Activated T-cell treated with anti-CD3 and anti-CD28 coated beads, Interleukin-2, amount 50 U/mL, for 72 hours (primary cell): Measurements from ENCODE around the gene NTRK3. TPM values are rescaled to one million over a fixed set of nuclear protein-coding genes. Genes with fewer than 3 reads are reported as not detected.

ENCODE experiments used
- ATAC-seq, 2 donors: fragments of 150-1000 bp; cut with Tn5 transposase; replicated peaks in 1 of 2; 2 replicates each; pipeline ENCODE4 v1.10.0; 2021; ENCODE audit warnings: moderate library complexity in 2 of 2, mild to moderate bottlenecking in 1 of 2
- DNase-seq, 2 donors: peaks; one replicate each; pipeline ENCODE4 v3.0.0; 2021 to 2022; ENCODE audit warnings: mixed read lengths in 1 of 2
- H3K27ac Mint-ChIP-seq: one replicate; pipeline ENCODE4 v1.8.0; 2022; ENCODE audit warnings: mild to moderate bottlenecking, moderate library complexity, mixed read lengths
- H3K27me3 Mint-ChIP-seq: one replicate; pipeline ENCODE4 v1.8.0; 2022; ENCODE audit warnings: low read depth, mixed read lengths
- H3K36me3 Mint-ChIP-seq, 2 donors: one replicate each; pipeline ENCODE4 v1.8.0; 2022; ENCODE audit warnings: mixed read lengths in 2 of 2, mild to moderate bottlenecking in 1 of 2; ENCODE audit not compliant: insufficient read depth in 2 of 2
- H3K4me1 Mint-ChIP-seq: one replicate; pipeline ENCODE4 v1.8.0; 2022; ENCODE audit warnings: low read depth, mixed read lengths
- H3K4me3 Mint-ChIP-seq, 2 donors: one replicate each; pipeline ENCODE4 v1.8.0; 2022; ENCODE audit warnings: mild to moderate bottlenecking in 2 of 2, mixed read lengths in 2 of 2, moderate library complexity in 2 of 2
- H3K9me3 Mint-ChIP-seq, 2 donors: one replicate each; pipeline ENCODE4 v1.8.0; 2022; ENCODE audit warnings: mixed read lengths in 2 of 2
- total RNA-seq, 2 donors: library from RNA; stranded (reverse); gene quantifications; one replicate each; pipeline ENCODE4 v1.2.3, GENCODE V29; 2022

The NTRK3 gene
- total RNA-seq, 2 donors from 2014 or later, result 4.2 to 8.9 TPM

GRCh38 chr15:88011533-88011932 is 245.0 kb downstream of the NTRK3 start:
- Mint-ChIP-seq H3K27ac (no peak overlapping the region), H3K9me3 (no peaks in the 10 kb centered on the region), H3K36me3 (no peaks in the 10 kb centered on the region), H3K4me1 (no peaks in the 10 kb centered on the region), H3K4me3 (no peak overlapping the region), H3K27me3 (peaks cover 8% of the 10 kb centered on the region)
- no peak for DNase-seq
- ATAC-seq, result no peak

- no peaks in the 10 kb centered on the region for H3K9me3 Mint-ChIP-seq
Observed at GRCh38 chr15:88006146-88006545, 250.4 kb downstream of the NTRK3 start.

DNA sequence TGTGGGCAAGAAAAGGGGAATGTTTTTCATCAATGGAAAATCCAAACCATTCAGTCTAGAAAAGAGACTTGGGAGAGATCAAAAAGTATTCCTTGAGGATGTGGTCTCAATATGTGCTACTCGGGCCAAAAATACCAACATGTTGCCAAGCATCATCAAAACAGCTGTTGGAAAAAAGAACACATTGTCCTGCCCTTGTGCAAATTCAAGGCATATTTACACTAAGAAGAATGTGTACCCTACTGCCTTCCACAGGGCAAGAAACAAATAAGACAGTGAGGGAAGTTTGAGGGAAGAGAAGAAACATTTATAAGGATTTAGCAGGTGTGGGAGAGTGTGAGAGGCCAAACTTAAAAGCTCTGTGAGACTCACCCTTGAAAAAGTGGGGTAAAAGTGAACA is 252.1 kb downstream of the NTRK3 start:
- Mint-ChIP-seq H3K36me3 (no peaks in the 10 kb centered on the region), H3K27ac (no peak overlapping the region), H3K4me3 (no peak overlapping the region), H3K27me3 (no peaks in the 10 kb centered on the region), H3K9me3 (no peaks in the 10 kb centered on the region), H3K4me1 (no peaks in the 10 kb centered on the region)
- ATAC-seq (no peak), DNase-seq (no peak)

More at GRCh38 chr15:88006146-88006545, 250.4 kb downstream of the NTRK3 start:
- ATAC-seq (no peak), DNase-seq (no peak)
- no peaks in the 10 kb centered on the region for H3K4me1 Mint-ChIP-seq
- H3K27me3 Mint-ChIP-seq, result no peaks in the 10 kb centered on the region
- no peaks in the 10 kb centered on the region for H3K36me3 Mint-ChIP-seq
- no peak overlapping the region for H3K27ac Mint-ChIP-seq
- no peak overlapping the region for H3K4me3 Mint-ChIP-seq

DNA sequence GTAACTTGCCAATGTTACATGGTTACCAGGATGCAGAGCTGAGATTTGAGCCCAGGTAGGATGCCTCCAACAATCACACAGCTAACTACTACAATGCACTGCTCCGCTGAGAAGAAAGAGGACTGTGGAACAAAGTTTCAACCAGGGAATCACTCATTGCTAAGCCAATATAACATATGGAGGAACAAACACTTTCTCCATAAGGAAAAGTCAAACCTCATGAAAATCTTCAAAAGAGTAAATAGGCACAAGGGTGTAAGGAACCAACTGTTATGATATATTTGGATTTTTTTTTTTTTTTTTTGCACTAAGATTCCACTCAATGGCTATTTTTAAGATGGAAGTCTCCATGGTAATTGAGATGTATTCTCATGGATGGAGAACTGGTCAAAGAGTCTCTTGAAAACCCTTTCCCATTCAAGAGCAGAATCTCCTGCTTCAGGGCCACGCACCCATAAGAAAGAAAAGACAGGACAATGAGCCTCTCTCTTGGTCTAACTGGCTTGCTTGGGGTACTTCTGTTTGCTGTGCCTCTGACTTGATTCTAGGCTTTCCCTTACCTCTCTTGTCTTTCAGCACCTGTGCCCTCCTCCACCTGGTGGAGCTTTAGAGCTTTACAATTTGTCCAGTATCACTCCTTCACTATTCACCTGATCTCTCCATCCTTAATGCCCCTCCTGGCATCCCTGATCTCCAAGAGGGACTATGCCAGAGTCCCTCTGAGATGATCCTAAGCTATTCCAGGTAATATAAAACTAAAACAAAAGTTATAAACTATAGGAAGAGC is 252.8 kb downstream of the NTRK3 start:
- DNase-seq, result no peak
- Mint-ChIP-seq H3K4me1 (no peaks in the 10 kb centered on the region), H3K27ac (no peak overlapping the region), H3K36me3 (no peaks in the 10 kb centered on the region), H3K9me3 (no peaks in the 10 kb centered on the region), H3K4me3 (no peak overlapping the region), H3K27me3 (no peaks in the 10 kb centered on the region)
- no peak for ATAC-seq

GRCh38 chr15:88002706-88003105 is 253.8 kb downstream of the NTRK3 start:
- Mint-ChIP-seq H3K27ac (no peak overlapping the region), H3K4me3 (no peak overlapping the region), H3K27me3 (no peaks in the 10 kb centered on the region), H3K36me3 (no peaks in the 10 kb centered on the region), H3K4me1 (no peaks in the 10 kb centered on the region), H3K9me3 (no peaks in the 10 kb centered on the region)
- DNase-seq, result no peak
- no peak for ATAC-seq

GRCh38 chr15:87998630-87999029 is 257.9 kb downstream of the NTRK3 start:
- DNase-seq (no peak), ATAC-seq (no peak)
- Mint-ChIP-seq H3K27me3 (no peaks in the 10 kb centered on the region), H3K36me3 (no peaks in the 10 kb centered on the region), H3K9me3 (no peaks in the 10 kb centered on the region), H3K27ac (no peak overlapping the region), H3K4me1 (no peaks in the 10 kb centered on the region), H3K4me3 (no peak overlapping the region)

GRCh38 chr15:87986776-87987175 is 269.8 kb downstream of the NTRK3 start:
- DNase-seq (no peak), ATAC-seq (no peak)
- Mint-ChIP-seq H3K27me3 (no peaks in the 10 kb centered on the region), H3K36me3 (no peaks in the 10 kb centered on the region), H3K9me3 (no peaks in the 10 kb centered on the region), H3K27ac (no peak overlapping the region), H3K4me3 (no peak overlapping the region), H3K4me1 (no peaks in the 10 kb centered on the region)

- Mint-ChIP-seq H3K36me3 (no peaks in the 10 kb centered on the region), H3K9me3 (no peaks in the 10 kb centered on the region), H3K4me3 (no peak overlapping the region), H3K27me3 (no peaks in the 10 kb centered on the region), H3K4me1 (no peaks in the 10 kb centered on the region), H3K27ac (no peak overlapping the region)
- no peak for DNase-seq
- ATAC-seq, result no peak
Observed at GRCh38 chr15:87985451-87985850, 271.1 kb downstream of the NTRK3 start.

- DNase-seq, result no peak
- no peaks in the 10 kb centered on the region for H3K4me1 Mint-ChIP-seq
- no peaks in the 10 kb centered on the region for H3K27me3 Mint-ChIP-seq
Observed at GRCh38 chr15:87981969-87982368, 274.6 kb downstream of the NTRK3 start.

DNA sequence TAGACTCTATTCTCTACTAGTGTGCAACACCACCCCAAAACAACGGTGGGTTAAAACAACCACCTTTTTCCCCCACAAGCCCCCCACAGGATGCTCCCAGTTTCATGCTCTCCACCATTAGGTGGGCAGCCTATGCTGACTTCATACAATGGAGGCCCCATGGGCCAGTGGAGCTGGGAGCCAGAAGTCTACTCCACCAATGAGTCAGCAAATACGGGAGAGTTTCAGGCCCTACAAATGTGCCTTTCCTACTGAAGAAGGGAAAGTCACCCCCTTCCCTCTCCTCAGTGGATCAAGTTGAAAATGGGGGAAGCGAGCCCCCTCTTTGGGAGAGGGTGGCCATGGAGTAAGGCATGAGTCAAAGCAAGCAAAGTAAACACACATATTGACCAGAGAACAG is 278.6 kb downstream of the NTRK3 start:
- Mint-ChIP-seq H3K27ac (no peak overlapping the region), H3K4me3 (no peak overlapping the region), H3K9me3 (no peaks in the 10 kb centered on the region), H3K27me3 (no peaks in the 10 kb centered on the region), H3K4me1 (no peaks in the 10 kb centered on the region), H3K36me3 (no peaks in the 10 kb centered on the region)
- ATAC-seq, result no peak
- no peak for DNase-seq

More at GRCh38 chr15:87981969-87982368, 274.6 kb downstream of the NTRK3 start:
- no peak for ATAC-seq
- H3K36me3 Mint-ChIP-seq, result no peaks in the 10 kb centered on the region
- H3K9me3 Mint-ChIP-seq, result no peaks in the 10 kb centered on the region
- H3K4me3 Mint-ChIP-seq, result no peak overlapping the region
- H3K27ac Mint-ChIP-seq, result no peak overlapping the region

GRCh38 chr15:87976552-87976951 is 280.0 kb downstream of the NTRK3 start:
- H3K27ac Mint-ChIP-seq, result no peak overlapping the region
- ATAC-seq (no peak), DNase-seq (no peak)
- H3K9me3 Mint-ChIP-seq, result no peaks in the 10 kb centered on the region
- H3K4me3 Mint-ChIP-seq, result no peak overlapping the region
- H3K27me3 Mint-ChIP-seq, result no peaks in the 10 kb centered on the region
- H3K4me1 Mint-ChIP-seq, result no peaks in the 10 kb centered on the region
- H3K36me3 Mint-ChIP-seq, result no peaks in the 10 kb centered on the region

DNA sequence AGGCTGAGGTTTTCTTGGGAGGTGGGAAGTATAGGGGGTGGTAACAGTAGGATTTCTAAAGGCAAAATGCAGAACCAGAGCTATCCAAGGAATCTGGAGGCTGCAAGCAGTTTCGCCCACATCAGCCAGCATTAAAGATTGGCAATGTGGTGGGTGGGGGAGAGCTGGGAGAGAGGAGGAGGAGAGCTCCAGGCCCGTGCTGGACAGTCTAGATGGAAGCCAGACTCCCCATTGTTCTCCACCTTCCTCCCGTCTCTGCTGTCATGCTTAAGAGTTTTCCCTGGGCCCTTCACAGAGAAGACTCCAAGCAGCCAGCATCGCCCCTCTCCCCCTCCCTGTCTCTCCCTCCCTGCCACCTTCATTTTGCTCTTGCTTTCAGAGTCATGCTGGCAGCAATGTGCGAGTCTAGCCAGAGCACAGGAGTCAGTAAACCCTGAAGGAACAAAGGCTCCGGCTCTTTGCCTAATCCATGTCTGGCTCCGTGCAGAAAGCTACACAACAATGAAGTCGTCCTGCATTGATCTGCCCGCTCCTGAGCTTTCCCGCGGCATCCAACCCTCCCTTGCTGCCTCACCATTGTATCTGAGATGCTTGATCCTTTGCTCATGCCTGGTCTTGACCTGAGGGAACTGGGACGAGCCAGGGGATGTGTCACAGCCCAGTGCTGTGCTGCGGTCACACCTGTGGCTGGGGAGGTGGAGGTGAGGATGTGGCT is 282.9 kb downstream of the NTRK3 start:
- H3K4me1 Mint-ChIP-seq, result no peaks in the 10 kb centered on the region
- H3K9me3 Mint-ChIP-seq, result no peaks in the 10 kb centered on the region
- no peak overlapping the region for H3K4me3 Mint-ChIP-seq
- H3K27ac Mint-ChIP-seq, result no peak overlapping the region
- DNase-seq (no peak), ATAC-seq (no peak)
- H3K36me3 Mint-ChIP-seq, result no peaks in the 10 kb centered on the region
- H3K27me3 Mint-ChIP-seq, result no peaks in the 10 kb centered on the region

DNA sequence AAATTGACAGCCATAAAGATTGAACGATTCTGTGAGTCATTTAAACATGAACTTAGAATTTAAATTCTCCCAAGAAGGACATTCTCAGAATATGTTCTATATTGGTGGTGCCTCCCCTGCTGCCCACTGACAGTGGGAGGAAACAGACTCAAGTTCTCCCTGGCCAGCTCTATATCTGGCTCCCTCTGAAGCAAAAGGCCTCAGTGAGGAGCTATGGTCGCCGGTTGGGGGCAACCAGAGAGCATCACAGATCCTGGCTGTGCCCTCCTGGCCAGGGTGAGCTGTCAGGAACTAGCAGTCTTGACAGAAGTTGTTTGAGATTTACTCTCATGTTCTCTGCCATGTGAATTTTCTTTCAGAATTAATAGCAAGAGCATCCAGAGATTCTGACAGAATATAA is 285.5 kb downstream of the NTRK3 start:
- no peak overlapping the region for H3K27ac Mint-ChIP-seq
- no peaks in the 10 kb centered on the region for H3K9me3 Mint-ChIP-seq
- DNase-seq (no peak), ATAC-seq (no peak)
- H3K4me3 Mint-ChIP-seq, result no peak overlapping the region
- no peaks in the 10 kb centered on the region for H3K4me1 Mint-ChIP-seq
- no peaks in the 10 kb centered on the region for H3K36me3 Mint-ChIP-seq
- H3K27me3 Mint-ChIP-seq, result no peaks in the 10 kb centered on the region

GRCh38 chr15:87967951-87968350 is 288.6 kb downstream of the NTRK3 start:
- ATAC-seq, result no peak
- Mint-ChIP-seq H3K36me3 (no peaks in the 10 kb centered on the region), H3K4me1 (no peaks in the 10 kb centered on the region), H3K27ac (no peak overlapping the region), H3K27me3 (no peaks in the 10 kb centered on the region), H3K9me3 (no peaks in the 10 kb centered on the region), H3K4me3 (no peak overlapping the region)
- no peak for DNase-seq
